SU-DHL-6 (cell line): ENCODE results near the gene SF1.

Source experiments
- EZH2phosphoT487 ChIP-seq: fragments of 200-600 bp; sonication (generic), shearing (Covaris generic); conservative IDR thresholded peaks from 2 replicates; pipeline ENCODE4 v1.6.1; 2018; ENCODE audit warnings: mild to moderate bottlenecking, antibody characterized with exemption, low read length, moderate library complexity, mixed read lengths
- TF ChIP-seq, protein P1 (sequence below): fragments of 200-600 bp; sonication (generic); IDR thresholded peaks from one replicate; pipeline ENCODE4 v1.5.1; 2017; ENCODE audit warnings: antibody characterized with exemption, mild to moderate bottlenecking, low read length, moderate library complexity; ENCODE audit not compliant: insufficient read depth, poor library complexity, severe bottlenecking

DNA sequence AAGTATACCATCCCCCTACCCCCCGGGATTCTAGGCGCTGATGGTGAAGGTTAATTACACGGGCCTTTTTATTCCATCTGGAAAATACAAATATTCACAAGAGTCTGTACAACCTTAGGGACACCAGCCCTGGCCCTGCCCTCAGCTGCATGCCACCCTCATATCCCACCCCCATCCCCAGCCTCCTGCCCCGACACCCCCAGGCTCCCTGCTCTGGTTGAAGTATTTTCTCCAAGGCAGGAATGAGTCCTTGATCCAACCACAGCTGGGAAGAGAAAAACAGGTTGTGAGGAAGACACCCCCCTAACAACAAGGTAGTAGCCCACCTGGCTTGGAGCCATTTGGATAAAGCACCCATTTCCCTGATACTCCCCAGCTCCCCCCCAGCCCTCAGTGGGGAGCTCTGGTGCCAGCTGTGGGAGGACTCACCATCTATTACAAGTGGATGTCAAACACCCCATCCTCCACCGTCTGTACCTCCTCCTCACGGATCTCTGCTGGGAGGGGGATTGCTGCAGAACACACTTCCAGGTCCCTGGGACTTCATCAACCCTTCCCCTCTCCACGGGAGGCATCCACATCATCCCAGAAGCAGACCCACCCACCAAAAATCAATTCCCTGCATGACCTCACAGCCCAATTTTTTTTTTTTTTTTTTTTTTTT lies 51.3 kb downstream of the SF1 start:
- TF ChIP-seq, protein P1, sequence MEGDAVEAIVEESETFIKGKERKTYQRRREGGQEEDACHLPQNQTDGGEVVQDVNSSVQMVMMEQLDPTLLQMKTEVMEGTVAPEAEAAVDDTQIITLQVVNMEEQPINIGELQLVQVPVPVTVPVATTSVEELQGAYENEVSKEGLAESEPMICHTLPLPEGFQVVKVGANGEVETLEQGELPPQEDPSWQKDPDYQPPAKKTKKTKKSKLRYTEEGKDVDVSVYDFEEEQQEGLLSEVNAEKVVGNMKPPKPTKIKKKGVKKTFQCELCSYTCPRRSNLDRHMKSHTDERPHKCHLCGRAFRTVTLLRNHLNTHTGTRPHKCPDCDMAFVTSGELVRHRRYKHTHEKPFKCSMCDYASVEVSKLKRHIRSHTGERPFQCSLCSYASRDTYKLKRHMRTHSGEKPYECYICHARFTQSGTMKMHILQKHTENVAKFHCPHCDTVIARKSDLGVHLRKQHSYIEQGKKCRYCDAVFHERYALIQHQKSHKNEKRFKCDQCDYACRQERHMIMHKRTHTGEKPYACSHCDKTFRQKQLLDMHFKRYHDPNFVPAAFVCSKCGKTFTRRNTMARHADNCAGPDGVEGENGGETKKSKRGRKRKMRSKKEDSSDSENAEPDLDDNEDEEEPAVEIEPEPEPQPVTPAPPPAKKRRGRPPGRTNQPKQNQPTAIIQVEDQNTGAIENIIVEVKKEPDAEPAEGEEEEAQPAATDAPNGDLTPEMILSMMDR = no peak
- TF ChIP-seq EZH2phosphoT487 = no peak
